Measurements from ENCODE around the gene ENGASE. TPM values are rescaled to one million over a fixed set of nuclear protein-coding genes. Genes with fewer than 3 reads are reported as not detected.

Gene ENGASE
- total and polyA plus RNA-seq, 2 experiments from 2014 or later, result 9.0 to 27.1 TPM

- no peaks in the 10 kb centered on the region for H3K9me2 ChIP-seq (ENCODE audit: insufficient read depth)
Measured at GRCh38 chr17:79108870-79109269, 34.2 kb downstream of the ENGASE start.

More at GRCh38 chr17:79108870-79109269, 34.2 kb downstream of the ENGASE start:
- Histone ChIP-seq H3F3A (replicated peaks; ENCODE audit: low read depth) (no peaks in the 10 kb centered on the region), H3K79me2 (replicated peaks; ENCODE audit: insufficient read depth) (no peaks in the 10 kb centered on the region), H3K27me3 (ENCODE audit: insufficient read depth) (no peaks in the 10 kb centered on the region), H3K27ac (ENCODE audit: low read depth) (no peak overlapping the region), H3K4me3 (no peak overlapping the region), H3K36me3 (ENCODE audit: insufficient read depth) (no peaks in the 10 kb centered on the region), H3K4me1 (ENCODE audit: insufficient read depth) (no peaks in the 10 kb centered on the region), H2AFZ (no peak overlapping the region), H4K20me1 (replicated peaks; ENCODE audit: insufficient read depth) (no peaks in the 10 kb centered on the region), H3K4me2 (no peak overlapping the region)
- Mint-ChIP-seq H3K4me1 (peaks cover 2% of the 10 kb centered on the region; the same call in 2 of the 3 replicates), H3K9me3 (no peaks in the 10 kb centered on the region), H3K36me3 (ENCODE audit: low read depth) (no peaks in the 10 kb centered on the region), H3K4me3 (no peak overlapping the region), H3K27me3 (ENCODE audit: insufficient read depth, low read depth, poor library complexity) (peaks cover 16% of the 10 kb centered on the region), H3K27ac (no peak overlapping the region)
- no peak for TF ChIP-seq EZH2phosphoT487 (IDR thresholded peaks at IDR 0.05; ENCODE audit: unreplicated experiment)
- TF ChIP-seq STAT1 (IDR thresholded peaks at IDR 0.05; ENCODE audit: unreplicated experiment), result no peak
- no peak for TF ChIP-seq REST (IDR thresholded peaks at IDR 0.05; ENCODE audit: unreplicated experiment)
- TF ChIP-seq CREB1 (CRISPR knock-in tag; IDR thresholded peaks at IDR 0.05; ENCODE audit: low read depth), result no peak
- TF ChIP-seq EZH2 (IDR thresholded peaks at IDR 0.05; ENCODE audit: low read depth, unreplicated experiment), result no peak
- TF ChIP-seq ZNF462 (CRISPR knock-in tag; IDR thresholded peaks at IDR 0.05), result no peak
- TF ChIP-seq ZNF114 (CRISPR knock-in tag; IDR thresholded peaks at IDR 0.05), result no peak
- no peak for TF ChIP-seq CTCF (conservative IDR thresholded peaks at IDR 0.05; ENCODE audit: low read depth in 2 of 2)
- no peak for TF ChIP-seq ETS1 (IDR thresholded peaks at IDR 0.05)
- TF ChIP-seq ZNF331 (CRISPR knock-in tag; IDR thresholded peaks at IDR 0.05; ENCODE audit: low read depth), result no peak
- TF ChIP-seq NANOG (IDR thresholded peaks at IDR 0.05; ENCODE audit: borderline replicate concordance), result no peak
- TF ChIP-seq POLR2AphosphoS5 (IDR thresholded peaks at IDR 0.05; ENCODE audit: low read depth), result no peak
- TF ChIP-seq JUNB (IDR thresholded peaks at IDR 0.05; ENCODE audit: unreplicated experiment), result no peak
- no peak for ATAC-seq
- no peak for DNase-seq (ENCODE audit: low spot score)

Measured in GM23338 (cell line).